B cell (primary cell): ENCODE results near the gene SLC4A1. TPM values are rescaled to one million over a fixed set of nuclear protein-coding genes. Genes with fewer than 3 reads are reported as not detected.

Experiments
- ATAC-seq: fragments of 200-7000 bp; cut with Tn5 transposase; one replicate; pipeline ENCODE4 v1.10.0; 2021; ENCODE audit warnings: low read depth, mild to moderate bottlenecking, moderate number of reproducible peaks, moderate library complexity
- CTCF ChIA-PET: fragments of 350-600 bp; sonication (Branson Sonifier 250); formaldehyde crosslinking; loops from one replicate; lab custom pipeline; 2021; ENCODE audit warnings: antibody characterized with exemption, inconsistent platforms; lab: Charles Lee
- POLR2A ChIA-PET: fragments of 350-600 bp; sonication (Branson Sonifier 250); formaldehyde crosslinking; loops from one replicate; lab custom pipeline; 2021; ENCODE audit warnings: antibody characterized with exemption; lab: Charles Lee
- DNase-seq: peaks from one replicate; pipeline ENCODE4 v3.0.0; 2013
- H2AFZ ChIP-seq: 2 replicates; pipeline ENCODE4 v1.6.1; 2012; ENCODE audit warnings: mild to moderate bottlenecking, low read depth, low read length; ENCODE audit not compliant: insufficient read depth, poor library complexity, severe bottlenecking
- H3K27ac ChIP-seq, 2 donors: 1 replicate in 1 of 2; 2 replicates in 1 of 2; pipeline ENCODE4 v1.5.1; 2012 to 2013; ENCODE audit warnings: low read length in 2 of 2, mild to moderate bottlenecking in 2 of 2, moderate library complexity in 1 of 2
- H3K27me3 ChIP-seq, 4 experiments: fragments of 200-600 bp in 1 of 4; sonication (generic) in 1 of 4; replicated peaks in 1 of 4; 1 replicate in 2 of 4; 2 replicates in 2 of 4; pipeline versions ENCODE4 v1.6.1 to v1.7.0; 2013 to 2016; ENCODE audit warnings: low read length in 3 of 4, mild to moderate bottlenecking in 2 of 4, mixed read lengths in 1 of 4, moderate library complexity in 1 of 4; ENCODE audit not compliant: insufficient read depth in 4 of 4, control insufficient read depth in 3 of 4; ENCODE audit errors: control extremely low read depth in 1 of 4
- H3K36me3 ChIP-seq, 2 experiments: replicated peaks in 1 of 2; 1 replicate in 1 of 2; 2 replicates in 1 of 2; pipeline versions ENCODE4 v1.6.1 to v1.7.1; 2013; ENCODE audit warnings: low read length in 1 of 2; ENCODE audit not compliant: insufficient read depth in 2 of 2, control insufficient read depth in 1 of 2; ENCODE audit errors: control extremely low read depth in 1 of 2, extremely low read depth in 1 of 2
- H3K4me1 ChIP-seq, 2 donors: fragments of 200-600 bp in 1 of 2; sonication (generic) in 1 of 2; 1 replicate in 1 of 2; 2 replicates in 1 of 2; pipeline versions ENCODE4 v1.5.1 to v1.6.1; 2013 to 2017; ENCODE audit warnings: low read length in 2 of 2; ENCODE audit not compliant: control insufficient read depth in 2 of 2, insufficient read depth in 2 of 2
- H3K4me2 ChIP-seq: replicated peaks from 2 replicates; pipeline ENCODE3; 2012; ENCODE audit warnings: mild to moderate bottlenecking, low read depth, low read length; ENCODE audit not compliant: poor library complexity, severe bottlenecking
- H3K4me3 ChIP-seq, 5 experiments: fragments of 200-600 bp in 1 of 5; sonication (generic) in 1 of 5; 1 replicate in 3 of 5; 2 replicates in 2 of 5; pipeline versions ENCODE4 v1.5.1 to v1.7.0; 2011 to 2016; ENCODE audit warnings: low read length in 4 of 5, mild to moderate bottlenecking in 4 of 5, low read depth in 2 of 5, control low read depth in 1 of 5, moderate library complexity in 1 of 5; ENCODE audit not compliant: insufficient read depth in 1 of 5; ENCODE audit errors: control extremely low read depth in 1 of 5, extremely low read depth in 1 of 5
- H3K79me2 ChIP-seq: fragments of 200-600 bp; sonication (generic); one replicate; pipeline ENCODE4 v1.6.0; 2016; ENCODE audit warnings: low read length; ENCODE audit not compliant: control insufficient read depth, insufficient read depth
- H3K9ac ChIP-seq: fragments of 200-600 bp; sonication (generic); 2 replicates; pipeline ENCODE4 v1.6.1; 2017; ENCODE audit warnings: mild to moderate bottlenecking, low read length, moderate library complexity
- H3K9me3 ChIP-seq, 3 donors: one replicate each; pipeline versions ENCODE4 v1.6.1 to v1.7.1; 2013; ENCODE audit warnings: low read length in 2 of 3; ENCODE audit not compliant: control insufficient read depth in 2 of 3, insufficient read depth in 1 of 3; ENCODE audit errors: control extremely low read depth in 1 of 3
- H4K20me1 ChIP-seq: 2 replicates; pipeline ENCODE4 v1.6.0; 2012; ENCODE audit warnings: mild to moderate bottlenecking, low read length; ENCODE audit not compliant: insufficient read depth, control insufficient read depth, poor library complexity, severe bottlenecking
- H3K27ac Mint-ChIP-seq: one replicate; pipeline ENCODE4 v1.8.0; 2021; ENCODE audit warnings: mixed read lengths
- H3K27me3 Mint-ChIP-seq: one replicate; pipeline ENCODE4 v1.8.0; 2021; ENCODE audit warnings: mixed read lengths
- H3K4me1 Mint-ChIP-seq: one replicate; pipeline ENCODE4 v1.8.0; 2021; ENCODE audit warnings: mixed read lengths
- H3K4me3 Mint-ChIP-seq: one replicate; pipeline ENCODE4 v1.8.0; 2021; ENCODE audit warnings: mixed read lengths
- H3K9me3 Mint-ChIP-seq: one replicate; pipeline ENCODE4 v1.8.0; 2022; ENCODE audit warnings: mixed read lengths; ENCODE audit not compliant: insufficient read depth
- CTCF ChIP-seq: fragments of 200-600 bp; IDR thresholded peaks from one replicate; pipeline ENCODE4 v1.8.0; 2022; ENCODE audit warnings: antibody characterized with exemption, mild to moderate bottlenecking
- EZH2 ChIP-seq: IDR thresholded peaks from 2 replicates; pipeline ENCODE4 v1.6.1; 2012; ENCODE audit warnings: borderline replicate concordance, low read depth, mild to moderate bottlenecking, moderate library complexity, low read length; ENCODE audit not compliant: insufficient read depth, poor library complexity, severe bottlenecking
- WGBS: methylation state at CpG from one replicate; pipeline ENCODE4 v1.1.5; 2013; ENCODE audit warnings: missing lambda C conversion rate; ENCODE audit not compliant: insufficient coverage; 5-methylcytosine and 5-hydroxymethylcytosine counted together
- intact Hi-C: fragments of 100-400 bp; cut with micrococcal nuclease; formaldehyde crosslinking; loops from one replicate; pipeline ENCODE4 v1.10.0; 2022
- polyA plus RNA-seq: library from polyadenylated mRNA; depleted of rRNA; stranded (reverse); fragments of >200 nt; gene quantifications from 2 replicates; pipeline ENCODE4 v1.2.3, GENCODE V29; 2012
- total RNA-seq, 2 donors: library from RNA; stranded (reverse); fragments of 120-200 nt in 1 of 2; gene quantifications; 1 replicate in 1 of 2; 2 replicates in 1 of 2; pipeline versions ENCODE4 v1.2.3 to v1.2.4, GENCODE V29; 2013 to 2022

Gene SLC4A1
- total and polyA plus RNA-seq, 2 donors (not counting 1 experiment from before 2014, with no cell fraction given), result 0.22 TPM; not detected in 1

- no peak for ATAC-seq
- H3K36me3 ChIP-seq, result peaks cover 0 to 55% of the 10 kb centered on the region in 2 experiments
- H3K4me2 ChIP-seq, result no peak overlapping the region
- no peaks in the 10 kb centered on the region for H3K9me3 ChIP-seq
- no peaks in the 10 kb centered on the region for H3K27me3 ChIP-seq
- H3K4me1 Mint-ChIP-seq, result peaks cover 35% of the 10 kb centered on the region
- peaks cover 44% of the 10 kb centered on the region for H4K20me1 ChIP-seq
- H2AFZ ChIP-seq, result no peak overlapping the region
- peaks cover 32% of the 10 kb centered on the region for H3K79me2 ChIP-seq
- H3K9ac ChIP-seq, result no peak overlapping the region
- no peak overlapping the region for H3K4me3 ChIP-seq
- WGBS, result 94% methylated on average over 12 of the region's 17 CpGs
- no peak overlapping the region for H3K27ac Mint-ChIP-seq
- H3K4me1 ChIP-seq, result peaks cover 23 to 36% of the 10 kb centered on the region in 2 donors
- no peak overlapping the region for H3K27ac ChIP-seq
- no peak for DNase-seq
- intact Hi-C loops, result no loop called here
- CTCF ChIA-PET, result interaction anchor here (0.6 to 3.5 kb wide), 4 partner anchors 9 to 141 kb away, joined by 3 to 15 read pairs (median 8); no protein-coding TSS in a partner anchor
- POLR2A ChIA-PET, result interaction anchor here (0.6 kb wide), 1 partner anchor 846 kb away, joined by 4 read pairs; no protein-coding TSS in a partner anchor
- H3K4me3 Mint-ChIP-seq, result no peak overlapping the region
- TF ChIP-seq CTCF (no peak), EZH2 (no peak)
- H3K27me3 Mint-ChIP-seq, result no peaks in the 10 kb centered on the region
- no peaks in the 10 kb centered on the region for H3K9me3 Mint-ChIP-seq
Measured at GRCh38 chr17:44207319-44207718, 60.6 kb downstream of the SLC4A1 start.

- Histone ChIP-seq H3K36me3 (peaks cover 0 to 51% of the 10 kb centered on the region in 2 experiments), H3K79me2 (peaks cover 27% of the 10 kb centered on the region), H3K27ac (no peak overlapping the region), H3K27me3 (no peaks in the 10 kb centered on the region), H3K9me3 (no peaks in the 10 kb centered on the region), H2AFZ (no peak overlapping the region), H3K9ac (no peak overlapping the region), H3K4me3 (no peak overlapping the region), H3K4me1 (peaks cover 23 to 36% of the 10 kb centered on the region in 2 donors), H3K4me2 (no peak overlapping the region), H4K20me1 (peaks cover 39% of the 10 kb centered on the region)
- Mint-ChIP-seq H3K4me1 (peaks cover 35% of the 10 kb centered on the region), H3K27ac (no peak overlapping the region), H3K4me3 (no peak overlapping the region), H3K27me3 (no peaks in the 10 kb centered on the region), H3K9me3 (no peaks in the 10 kb centered on the region)
- intact Hi-C loops, result no loop called here
- CTCF ChIA-PET, result interaction anchor here (0.9 to 3.5 kb wide), 6 partner anchors 9 to 144 kb away, joined by 3 to 15 read pairs (median 4); partner anchors contain the start of genes GRN and SLC25A39
- DNase-seq (no peak), ATAC-seq (no peak)
- POLR2A ChIA-PET, result no interaction called here
- 100% methylated on average over 3 of the region's 6 CpGs for WGBS
- TF ChIP-seq CTCF (no peak), EZH2 (no peak)
Measured at GRCh38 chr17:44206825-44207155, 61.1 kb downstream of the SLC4A1 start.
